Renal cortical epithelial cell (primary cell): ENCODE measurements around the gene IL1R2. TPM values are rescaled to one million over a fixed set of nuclear protein-coding genes. Genes with fewer than 3 reads are reported as not detected.

Source experiments
- DNase-seq: peaks from one replicate; pipeline ENCODE4 v3.0.0-alpha.2; 2011; ENCODE audit warnings: low read depth
- total RNA-seq: library from RNA; depleted of rRNA; stranded (reverse); fragments of >200 nt; gene quantifications from 2 replicates; pipeline ENCODE4 v1.2.3, GENCODE V29; 2014

The IL1R2 gene
- total RNA-seq, 1 donor from 2014 or later: 0.89 TPM

DNA sequence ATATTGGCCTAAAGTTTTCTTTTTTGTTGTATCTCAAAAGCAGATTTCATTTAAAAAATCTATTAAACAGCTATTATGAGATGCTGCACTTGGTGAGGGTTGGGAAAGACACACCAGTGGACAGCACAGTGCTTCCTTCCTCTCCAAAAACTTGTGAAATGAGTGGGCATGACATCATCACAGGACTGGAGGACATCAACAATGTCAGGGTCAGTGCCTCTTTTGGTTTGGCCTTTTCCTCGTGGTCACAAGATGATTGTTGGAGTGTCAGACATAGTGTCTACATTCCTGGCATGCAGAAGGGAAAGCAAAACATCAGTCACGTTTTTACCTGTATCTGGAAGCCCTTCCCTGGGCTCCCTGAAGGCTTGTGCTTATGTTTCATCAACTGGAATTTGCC lies 49.6 kb downstream of the IL1R2 start:
- DNase-seq: peak; percentile 90

- DNase-seq: no peak
Measured at GRCh38 chr2:102042196-102043081, 50.7 kb downstream of the IL1R2 start.

GRCh38 chr2:102043560-102043959 lies 51.8 kb downstream of the IL1R2 start:
- no peak for DNase-seq

GRCh38 chr2:102044235-102044896 lies 52.6 kb downstream of the IL1R2 start:
- DNase-seq: no peak

- no peak for DNase-seq
Measured at GRCh38 chr2:102044967-102045489, 53.3 kb downstream of the IL1R2 start.

DNA sequence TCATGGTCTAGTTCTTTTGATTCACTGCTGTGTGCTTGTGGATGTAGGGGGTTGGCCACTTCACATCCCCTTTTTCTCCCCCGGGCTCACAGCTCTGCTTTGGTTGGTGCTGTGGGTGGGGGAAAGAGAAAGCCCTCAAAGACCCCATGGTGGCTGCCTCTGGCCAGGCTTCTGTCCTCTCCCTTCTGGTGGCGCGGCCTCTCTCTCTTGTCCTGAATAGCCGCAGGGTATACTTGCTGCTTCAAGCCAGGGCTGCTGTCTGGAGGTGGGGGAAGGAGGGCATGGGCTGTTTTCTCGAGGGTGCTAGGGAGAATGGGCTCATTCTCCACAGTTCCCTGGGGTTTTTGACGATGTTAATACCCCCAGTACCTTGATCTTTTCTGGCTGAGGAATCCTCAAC lies 53.9 kb downstream of the IL1R2 start:
- DNase-seq: no peak

DNA sequence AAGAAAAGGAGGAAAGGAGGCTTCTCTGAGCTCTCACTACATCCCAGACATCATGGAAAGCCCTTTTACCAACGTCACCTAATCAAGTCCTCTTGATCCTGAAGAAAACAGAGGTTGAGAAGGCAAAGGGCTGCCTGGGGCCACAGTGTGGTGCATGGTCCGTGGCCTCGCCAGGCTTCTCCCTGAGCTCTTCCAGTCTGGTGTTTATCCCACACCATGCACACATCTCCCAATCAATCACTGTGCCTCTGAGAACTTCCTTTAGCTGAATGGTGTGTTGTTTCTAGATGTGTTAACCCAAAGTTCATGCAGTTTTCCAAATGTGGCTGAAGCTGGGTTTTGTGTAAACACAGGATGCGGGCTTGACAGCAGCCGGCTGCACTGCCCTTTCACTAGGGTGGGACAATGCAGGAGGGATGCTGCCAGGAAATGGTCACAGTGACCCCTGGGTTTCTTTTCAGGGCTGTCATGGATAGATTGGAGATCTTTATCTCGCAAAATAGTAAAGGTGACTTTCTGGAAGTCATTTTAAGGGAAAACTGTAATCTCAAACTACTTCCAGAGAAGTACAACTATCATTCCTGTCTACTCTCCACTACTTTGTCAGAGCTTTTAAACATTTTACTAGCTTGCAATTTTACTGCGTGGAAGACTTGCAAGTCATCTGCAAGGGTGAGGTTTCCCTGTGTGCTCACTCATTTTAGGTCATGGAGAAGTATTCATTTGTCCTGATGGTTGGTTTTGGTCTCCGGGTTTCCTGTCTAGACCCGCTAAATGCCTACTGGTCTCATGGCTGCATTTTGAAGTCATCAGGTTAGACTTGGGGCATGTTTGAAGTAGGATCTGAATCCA lies 54.6 kb downstream of the IL1R2 start:
- DNase-seq: no peak

DNA sequence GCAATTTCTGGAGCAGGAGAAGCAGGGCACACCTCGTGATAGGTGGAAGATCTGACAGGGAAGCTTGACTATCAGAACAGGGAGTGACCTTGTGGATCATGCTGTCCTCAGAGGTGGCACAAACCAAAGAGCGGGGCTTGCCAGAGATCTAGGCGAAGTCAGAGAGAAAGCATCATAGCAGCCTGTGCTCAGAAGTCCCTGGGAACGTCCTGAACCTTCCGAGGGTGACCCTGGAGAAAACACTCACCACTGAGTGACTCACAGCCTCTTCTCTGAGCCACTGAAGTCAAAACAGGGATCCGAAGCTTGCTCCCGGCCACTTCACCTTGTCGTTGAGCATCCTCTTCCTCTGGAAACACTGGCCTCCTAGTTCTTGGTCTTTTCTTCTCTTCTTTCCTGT lies 56.7 kb downstream of the IL1R2 start:
- DNase-seq: peak; percentile 78

DNA sequence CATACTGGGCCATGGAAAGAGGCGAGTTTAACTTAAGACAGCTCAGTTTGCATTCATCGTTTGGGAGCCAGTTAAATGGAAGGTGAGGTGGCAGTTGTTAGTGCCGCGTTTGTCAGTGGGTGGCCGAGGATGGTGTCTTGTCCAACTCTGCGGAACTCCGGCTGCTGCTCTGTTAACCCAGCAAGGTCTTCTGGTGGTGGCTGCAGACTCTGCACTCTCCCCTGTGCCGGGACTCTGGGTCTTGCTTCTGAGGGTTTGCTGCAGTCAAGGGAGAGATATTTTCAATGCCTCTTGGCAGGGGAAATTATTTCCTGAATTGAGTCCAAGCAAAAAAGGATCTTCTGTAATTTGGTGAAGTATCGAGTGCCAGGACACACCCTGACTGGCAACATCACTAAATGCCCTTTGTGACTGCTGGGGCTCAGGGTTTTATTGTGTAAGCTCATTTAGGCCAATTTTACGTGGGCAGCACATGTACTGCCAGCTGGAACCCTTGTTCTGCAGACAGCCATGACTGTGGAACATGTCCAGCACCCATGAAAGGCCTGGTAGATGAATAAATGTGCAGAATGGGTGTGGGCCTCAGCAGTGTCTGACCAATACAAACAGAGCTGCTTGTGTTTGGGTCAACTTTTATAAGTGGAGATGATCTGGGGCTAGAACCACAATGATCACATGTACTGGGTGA lies 58.1 kb downstream of the IL1R2 start:
- DNase-seq: no peak

DNA sequence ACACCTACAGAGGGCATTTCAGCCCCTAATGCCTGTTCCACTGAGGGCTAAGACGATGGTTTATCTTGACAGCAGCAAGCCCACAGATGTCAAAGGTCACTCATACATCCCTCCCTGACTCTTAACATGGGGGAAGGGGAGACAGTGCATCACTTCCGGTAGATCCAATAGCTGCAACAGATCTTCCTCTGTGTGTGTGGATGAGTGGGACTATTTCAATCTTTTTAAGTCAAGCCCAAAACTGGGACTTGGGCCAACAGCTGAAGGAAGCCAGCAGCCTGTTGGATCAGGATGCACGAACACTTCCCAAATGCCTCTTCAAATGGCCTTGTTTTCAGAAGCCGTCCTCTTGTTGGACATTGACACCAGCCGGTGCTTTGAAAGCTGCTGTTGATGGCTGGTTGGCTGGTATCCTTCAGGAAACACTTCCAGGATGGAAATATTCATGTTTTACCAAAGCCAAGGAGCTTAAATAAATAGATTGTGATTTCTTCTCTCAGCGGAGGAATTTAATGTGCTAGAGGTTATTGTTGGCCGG lies 59.2 kb downstream of the IL1R2 start:
- DNase-seq: no peak

GRCh38 chr2:102051692-102052277 lies 60.0 kb downstream of the IL1R2 start:
- no peak for DNase-seq

DNA sequence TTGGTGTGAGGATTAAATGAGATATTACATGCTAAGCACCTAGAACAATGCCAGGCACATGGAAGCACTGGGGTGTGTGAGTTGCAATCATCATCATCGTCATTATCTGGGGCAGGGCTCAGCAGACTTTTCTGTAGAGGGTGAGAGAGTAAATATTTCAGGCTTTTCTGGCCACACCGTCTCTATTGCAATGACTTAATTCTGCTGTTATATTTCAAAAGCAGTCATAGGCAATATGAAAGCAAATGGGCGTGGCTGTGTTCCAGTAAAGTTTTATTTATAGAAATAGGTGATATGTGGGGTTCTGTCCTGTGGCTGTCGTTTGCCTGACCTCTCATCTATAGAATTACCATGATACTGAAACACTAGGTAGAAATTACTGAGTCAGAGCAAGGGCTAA lies 60.6 kb downstream of the IL1R2 start:
- no peak for DNase-seq

DNA sequence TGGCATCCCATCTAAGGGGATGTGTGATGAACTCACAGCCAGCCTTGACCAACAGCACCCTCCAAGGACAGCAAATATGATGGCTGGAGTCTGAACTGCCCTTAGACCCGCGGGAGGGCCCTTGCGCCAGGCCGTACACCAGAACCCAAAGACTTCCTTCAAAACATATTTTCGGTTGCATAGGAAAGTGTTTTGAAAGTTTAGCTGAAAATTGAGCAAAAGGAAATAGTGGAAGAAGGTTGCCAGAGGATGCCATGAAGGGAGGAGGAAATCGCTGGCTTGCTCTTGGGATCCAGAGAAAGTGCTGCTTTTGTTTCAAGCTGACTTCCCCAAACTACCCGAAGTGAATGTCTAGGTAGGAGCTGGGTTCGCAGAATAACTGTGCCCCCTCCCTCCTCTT lies 61.3 kb downstream of the IL1R2 start:
- no peak for DNase-seq

DNA sequence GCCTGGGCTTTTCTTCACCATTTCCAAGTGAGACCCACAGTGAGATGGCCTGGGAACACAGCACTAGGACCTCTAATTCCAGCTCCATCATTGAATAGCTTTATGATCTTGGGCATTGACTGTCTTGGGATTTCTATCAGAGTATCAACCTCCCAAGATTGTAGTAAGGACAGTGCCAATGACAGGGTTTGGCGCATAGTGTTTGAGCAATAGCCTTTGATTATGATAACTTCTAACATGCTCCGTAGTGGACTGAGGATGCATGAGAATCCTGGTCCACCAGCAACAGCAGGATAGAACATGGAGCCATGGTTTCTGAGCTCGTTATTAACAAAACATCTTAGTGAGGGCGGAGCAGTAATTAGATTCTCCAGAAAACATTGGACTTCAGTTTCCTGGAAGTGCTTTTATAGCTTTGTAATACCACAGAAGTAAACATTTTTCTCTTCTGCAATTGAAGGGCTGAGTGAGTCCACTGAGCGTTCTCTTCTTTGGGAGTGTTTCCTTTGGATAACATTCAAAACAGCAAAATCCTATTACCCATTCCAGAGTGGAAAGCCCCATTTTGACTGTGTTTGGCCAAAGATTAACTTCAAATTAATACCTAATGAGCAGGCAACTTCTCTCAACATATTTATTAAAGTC lies 63.7 kb downstream of the IL1R2 start:
- DNase-seq: peak; percentile 88

DNA sequence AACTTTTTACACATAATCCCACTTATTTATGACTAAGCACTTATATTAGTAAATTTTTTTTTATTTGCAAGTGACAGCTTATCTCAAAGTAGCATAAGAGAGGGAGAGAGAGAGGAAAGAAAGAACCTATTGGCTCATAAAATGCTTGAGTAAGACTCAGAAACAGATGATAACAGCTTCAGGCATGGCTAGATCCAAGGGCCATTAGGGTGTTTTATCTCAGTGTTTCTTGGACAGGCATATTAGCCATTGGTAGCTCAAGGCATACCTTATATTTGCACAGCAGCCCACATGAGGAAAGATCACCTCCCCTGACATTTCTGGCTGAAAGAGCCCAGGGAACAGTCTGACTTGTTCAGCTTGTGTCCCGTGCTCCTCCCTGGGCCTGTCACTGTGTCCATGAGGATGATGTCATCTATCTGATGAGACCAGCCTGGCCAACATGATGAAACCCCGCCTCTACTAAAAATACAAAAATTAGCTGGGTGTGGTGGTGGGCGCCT lies 64.4 kb downstream of the IL1R2 start:
- DNase-seq: peak; percentile 51

- peak; percentile 73 for DNase-seq
Measured at GRCh38 chr2:102057502-102058292, 65.9 kb downstream of the IL1R2 start.

DNA sequence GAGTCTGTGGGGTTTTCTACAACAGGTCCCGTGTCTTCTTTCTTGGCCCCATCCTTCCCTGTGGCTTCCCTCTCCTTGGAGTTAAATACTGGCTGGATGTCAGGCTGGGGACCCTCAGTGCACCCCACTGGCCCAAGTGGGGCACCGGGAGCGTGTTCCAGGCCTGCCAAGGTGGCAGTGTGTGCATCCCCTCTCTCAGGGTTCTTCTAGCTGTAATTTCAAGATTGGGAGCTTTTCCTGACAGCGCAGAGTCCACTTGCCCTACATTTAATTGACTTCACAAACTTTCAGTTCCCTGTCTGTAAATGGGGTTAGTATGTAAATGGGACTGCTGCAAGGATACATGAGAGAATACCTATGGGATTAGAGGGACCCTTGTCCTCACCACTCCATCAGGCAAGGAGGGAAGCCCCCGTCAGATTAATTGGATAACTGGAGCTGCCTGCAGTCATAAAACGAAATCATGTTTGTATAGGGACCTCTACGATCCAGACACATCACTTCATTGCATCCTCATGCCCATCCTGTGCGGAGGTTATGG lies 66.6 kb downstream of the IL1R2 start:
- DNase-seq: no peak

DNA sequence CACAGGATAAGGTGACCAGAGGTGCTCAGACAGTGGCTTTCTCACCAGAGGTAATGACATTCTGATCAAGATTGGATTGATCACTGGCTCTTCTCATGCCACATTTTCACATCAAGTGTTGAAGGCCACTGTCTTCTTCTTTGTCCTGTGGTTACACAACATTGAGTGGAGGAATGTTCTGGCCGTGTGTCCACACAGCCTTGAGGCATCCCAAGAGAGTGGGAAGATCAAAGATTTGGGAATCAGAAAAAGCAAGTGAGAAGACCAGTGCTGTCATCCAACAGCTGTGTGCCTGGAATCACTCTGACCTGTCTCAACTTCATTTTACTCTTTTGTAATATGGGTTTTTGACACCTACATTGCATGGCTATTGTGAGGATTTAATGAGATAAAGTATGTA lies 67.4 kb downstream of the IL1R2 start:
- DNase-seq: no peak

DNA sequence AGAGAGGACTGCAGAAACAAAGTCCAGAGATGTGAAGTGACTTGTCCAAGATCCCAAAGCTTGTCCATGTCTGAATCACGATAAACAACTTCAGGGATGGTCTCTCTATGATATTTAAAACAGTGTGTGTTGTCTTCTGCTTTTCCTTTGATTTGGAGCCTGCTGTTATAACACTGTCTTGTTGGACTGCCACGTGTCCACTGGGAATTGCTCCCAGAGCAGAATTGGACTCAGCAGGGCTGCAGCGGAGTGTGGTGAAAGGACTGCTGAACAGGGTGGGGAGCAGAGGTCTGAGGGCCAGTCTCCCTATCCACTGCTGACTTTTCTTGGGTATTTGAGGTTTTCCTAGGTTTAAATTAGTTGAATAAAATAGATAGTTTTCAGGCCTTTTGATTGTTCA lies 68.3 kb downstream of the IL1R2 start:
- no peak for DNase-seq
